HEK293 (cell line): ENCODE data around the gene KCNRG.

Experiments used
- AEBP2 ChIP-seq: fragments of 450-650 bp; formaldehyde crosslinking; IDR thresholded peaks from 2 replicates; pipeline ENCODE4 v1.5.1; 2016; ENCODE audit warnings: missing biosample characterization, missing genetic modification characterization, borderline replicate concordance
- BCL6B ChIP-seq: fragments of 450-650 bp; formaldehyde crosslinking; IDR thresholded peaks from 2 replicates; pipeline ENCODE4 v1.5.1; 2017; ENCODE audit warnings: missing biosample characterization, missing genetic modification characterization
- GLI4 ChIP-seq: fragments of 450-650 bp; formaldehyde crosslinking; IDR thresholded peaks from 2 replicates; pipeline ENCODE4 v1.5.1; 2016; ENCODE audit warnings: missing biosample characterization, missing genetic modification characterization
- KLF8 ChIP-seq: fragments of 450-650 bp; formaldehyde crosslinking; IDR thresholded peaks from 2 replicates; pipeline ENCODE4 v1.5.1; 2016; ENCODE audit warnings: missing biosample characterization, missing genetic modification characterization
- MEIS1 ChIP-seq: sonication (generic); formaldehyde crosslinking; IDR thresholded peaks from 2 replicates; pipeline ENCODE4 v1.8.1; 2022; ENCODE audit warnings: missing genetic modification reagents, mild to moderate bottlenecking, borderline replicate concordance
- MZF1 ChIP-seq: fragments of 450-650 bp; formaldehyde crosslinking; IDR thresholded peaks from 2 replicates; pipeline ENCODE4 v1.5.1; 2017; ENCODE audit warnings: missing biosample characterization, missing genetic modification characterization, borderline replicate concordance
- SETDB1 ChIP-seq: IDR thresholded peaks from one replicate; pipeline ENCODE4 v1.6.1; 2017; ENCODE audit warnings: mild to moderate bottlenecking, low read length, moderate library complexity, mixed read lengths; ENCODE audit not compliant: insufficient read length
- SP2 ChIP-seq: fragments of 450-650 bp; formaldehyde crosslinking; IDR thresholded peaks from 2 replicates; pipeline ENCODE4 v1.5.1; 2016; ENCODE audit warnings: missing biosample characterization, missing genetic modification characterization
- ZBTB1 ChIP-seq: fragments of 450-650 bp; formaldehyde crosslinking; IDR thresholded peaks from 2 replicates; pipeline ENCODE4 v1.5.1; 2016; ENCODE audit warnings: missing biosample characterization, missing genetic modification characterization
- ZBTB7A ChIP-seq: fragments of 450-650 bp; formaldehyde crosslinking; IDR thresholded peaks from 2 replicates; pipeline ENCODE4 v1.5.1; 2016; ENCODE audit warnings: low read depth, missing biosample characterization, missing genetic modification characterization
- ZIC2 ChIP-seq: fragments of 450-650 bp; formaldehyde crosslinking; IDR thresholded peaks from 2 replicates; pipeline ENCODE4 v1.5.1; 2016; ENCODE audit warnings: missing biosample characterization, missing genetic modification characterization
- ZNF133 ChIP-seq: fragments of 450-650 bp; formaldehyde crosslinking; IDR thresholded peaks from 2 replicates; pipeline ENCODE4 v1.5.1; 2016; ENCODE audit warnings: missing biosample characterization, missing genetic modification characterization
- ZNF140 ChIP-seq: fragments of 450-650 bp; formaldehyde crosslinking; IDR thresholded peaks from 2 replicates; pipeline ENCODE4 v1.5.1; 2016; ENCODE audit warnings: missing biosample characterization, missing genetic modification characterization
- ZNF146 ChIP-seq: fragments of 450-650 bp; formaldehyde crosslinking; IDR thresholded peaks from 2 replicates; pipeline ENCODE4 v1.5.1; 2016; ENCODE audit warnings: missing biosample characterization, missing genetic modification characterization
- ZNF155 ChIP-seq: fragments of 450-650 bp; formaldehyde crosslinking; IDR thresholded peaks from 2 replicates; pipeline ENCODE4 v1.5.1; 2016; ENCODE audit warnings: missing biosample characterization, missing genetic modification characterization
- ZNF16 ChIP-seq: fragments of 450-650 bp; formaldehyde crosslinking; IDR thresholded peaks from 2 replicates; pipeline ENCODE4 v1.5.1; 2016; ENCODE audit warnings: low read depth, missing biosample characterization, missing genetic modification characterization
- ZNF174 ChIP-seq: fragments of 450-650 bp; formaldehyde crosslinking; IDR thresholded peaks from 2 replicates; pipeline ENCODE4 v1.5.0; 2017; ENCODE audit warnings: missing biosample characterization, mild to moderate bottlenecking, missing genetic modification characterization
- ZNF302 ChIP-seq: fragments of 450-650 bp; formaldehyde crosslinking; IDR thresholded peaks from 2 replicates; pipeline ENCODE4 v1.5.1; 2016; ENCODE audit warnings: missing biosample characterization, missing genetic modification characterization, low read depth
- ZNF433 ChIP-seq: fragments of 450-650 bp; formaldehyde crosslinking; IDR thresholded peaks from 2 replicates; pipeline ENCODE4 v1.5.1; 2016; ENCODE audit warnings: missing biosample characterization, missing genetic modification characterization, low read depth
- ZNF473 ChIP-seq: fragments of 450-650 bp; formaldehyde crosslinking; IDR thresholded peaks from 2 replicates; pipeline ENCODE4 v1.5.1; 2017; ENCODE audit warnings: missing biosample characterization, missing genetic modification characterization
- ZNF488 ChIP-seq: fragments of 450-650 bp; formaldehyde crosslinking; IDR thresholded peaks from 2 replicates; pipeline ENCODE4 v1.5.1; 2016; ENCODE audit warnings: missing biosample characterization, missing genetic modification characterization
- ZNF501 ChIP-seq: fragments of 450-650 bp; formaldehyde crosslinking; IDR thresholded peaks from 2 replicates; pipeline ENCODE4 v1.5.1; 2016; ENCODE audit warnings: missing biosample characterization, missing genetic modification characterization
- ZNF544 ChIP-seq: fragments of 450-650 bp; formaldehyde crosslinking; IDR thresholded peaks from 2 replicates; pipeline ENCODE4 v1.5.0; 2017; ENCODE audit warnings: missing biosample characterization, missing genetic modification characterization
- ZNF548 ChIP-seq: fragments of 450-650 bp; formaldehyde crosslinking; IDR thresholded peaks from 2 replicates; pipeline ENCODE4 v1.5.1; 2016; ENCODE audit warnings: missing biosample characterization, missing genetic modification characterization
- ZNF558 ChIP-seq: fragments of 450-650 bp; formaldehyde crosslinking; IDR thresholded peaks from 2 replicates; pipeline ENCODE4 v1.5.1; 2016; ENCODE audit warnings: missing biosample characterization, missing genetic modification characterization
- ZNF654 ChIP-seq: fragments of 450-650 bp; formaldehyde crosslinking; IDR thresholded peaks from 2 replicates; pipeline ENCODE4 v1.5.1; 2016; ENCODE audit warnings: low read depth, missing biosample characterization, missing genetic modification characterization
- ZNF670 ChIP-seq: fragments of 450-650 bp; formaldehyde crosslinking; IDR thresholded peaks from 2 replicates; pipeline ENCODE4 v1.5.1; 2016; ENCODE audit warnings: missing biosample characterization, missing genetic modification characterization, low read depth
- ZNF777 ChIP-seq: fragments of 450-650 bp; formaldehyde crosslinking; IDR thresholded peaks from 2 replicates; pipeline ENCODE4 v1.5.1; 2017; ENCODE audit warnings: missing biosample characterization, missing genetic modification characterization, borderline replicate concordance
- ZNF791 ChIP-seq: fragments of 450-650 bp; formaldehyde crosslinking; IDR thresholded peaks from 2 replicates; pipeline ENCODE4 v1.5.1; 2016; ENCODE audit warnings: missing biosample characterization, missing genetic modification characterization
- ZNF830 ChIP-seq: fragments of 450-650 bp; IDR thresholded peaks from 2 replicates; pipeline ENCODE4 v1.5.0; 2018; ENCODE audit warnings: missing biosample characterization, missing genetic modification characterization, low read depth, mild to moderate bottlenecking, moderate library complexity
- ZSCAN5A ChIP-seq: fragments of 450-650 bp; formaldehyde crosslinking; IDR thresholded peaks from 2 replicates; pipeline ENCODE4 v1.5.1; 2016; ENCODE audit warnings: missing biosample characterization, missing genetic modification characterization
- TF ChIP-seq, protein P1 (sequence below): fragments of 450-650 bp; IDR thresholded peaks from 2 replicates; pipeline ENCODE4 v1.5.1; 2018; ENCODE audit warnings: missing biosample characterization, mild to moderate bottlenecking, missing genetic modification characterization
- TF ChIP-seq, protein P2 (sequence below): fragments of 450-650 bp; formaldehyde crosslinking; IDR thresholded peaks from 2 replicates; pipeline ENCODE4 v1.5.1; 2016; ENCODE audit warnings: missing biosample characterization, missing genetic modification characterization

KCNRG gene

DNA sequence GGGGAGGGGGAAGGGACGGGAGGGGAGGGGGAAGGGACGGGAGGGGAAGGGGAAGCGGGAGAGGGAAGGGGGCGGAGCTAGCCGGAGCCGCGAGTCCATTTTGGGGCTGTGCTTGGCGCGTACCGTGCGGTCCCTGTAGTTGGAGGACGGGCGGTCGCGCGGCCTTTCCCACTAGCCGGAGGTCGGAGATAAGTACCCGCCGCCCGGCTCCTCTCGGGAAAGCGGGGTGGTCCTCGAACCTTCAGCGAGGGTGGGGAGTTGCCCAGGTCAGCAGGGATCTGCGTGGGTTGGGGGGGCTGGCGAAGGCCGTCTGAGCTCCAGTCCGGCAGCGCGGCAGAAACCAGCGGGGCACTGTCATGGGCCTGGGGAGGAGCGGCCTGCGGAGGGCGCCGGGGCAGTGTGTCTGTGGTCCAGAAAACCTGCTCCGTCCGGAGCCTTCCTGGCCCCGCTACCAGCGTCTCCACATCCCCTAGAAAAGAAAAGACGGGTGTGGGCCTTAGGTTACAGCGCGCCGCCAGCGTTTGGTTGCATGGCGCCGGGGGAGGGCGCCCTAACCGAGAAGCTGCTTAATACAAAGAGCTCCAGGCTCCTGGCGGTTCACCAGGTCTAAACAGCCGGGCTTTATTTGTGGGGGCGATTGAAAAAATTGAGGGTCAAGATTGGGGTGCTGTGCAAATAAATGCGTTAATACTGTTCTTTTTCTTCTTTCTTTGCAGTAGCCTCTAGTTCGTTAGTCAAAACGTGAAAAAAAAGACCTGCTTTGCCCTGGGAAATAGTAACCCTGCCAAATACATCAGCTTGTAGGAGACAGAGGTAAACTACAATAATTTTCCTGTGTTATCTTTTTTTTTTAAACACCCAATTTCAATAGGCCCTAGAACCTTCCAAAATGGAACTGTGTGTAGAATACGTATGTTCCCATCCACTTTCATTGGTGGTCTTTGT, 18.0 kb upstream of the KCNRG start, which contains the start of gene TRIM13 (continued):
- TF ChIP-seq ZNF140 (tag by site-specific recombination), result no peak
- no peak for TF ChIP-seq ZNF433 (tag by site-specific recombination)
- TF ChIP-seq MEIS1 (CRISPR knock-in tag), result no peak
- TF ChIP-seq ZNF654 (tag by site-specific recombination), result peak; percentile 25; the same call in 1 of the 2 replicates
- TF ChIP-seq, protein P1, sequence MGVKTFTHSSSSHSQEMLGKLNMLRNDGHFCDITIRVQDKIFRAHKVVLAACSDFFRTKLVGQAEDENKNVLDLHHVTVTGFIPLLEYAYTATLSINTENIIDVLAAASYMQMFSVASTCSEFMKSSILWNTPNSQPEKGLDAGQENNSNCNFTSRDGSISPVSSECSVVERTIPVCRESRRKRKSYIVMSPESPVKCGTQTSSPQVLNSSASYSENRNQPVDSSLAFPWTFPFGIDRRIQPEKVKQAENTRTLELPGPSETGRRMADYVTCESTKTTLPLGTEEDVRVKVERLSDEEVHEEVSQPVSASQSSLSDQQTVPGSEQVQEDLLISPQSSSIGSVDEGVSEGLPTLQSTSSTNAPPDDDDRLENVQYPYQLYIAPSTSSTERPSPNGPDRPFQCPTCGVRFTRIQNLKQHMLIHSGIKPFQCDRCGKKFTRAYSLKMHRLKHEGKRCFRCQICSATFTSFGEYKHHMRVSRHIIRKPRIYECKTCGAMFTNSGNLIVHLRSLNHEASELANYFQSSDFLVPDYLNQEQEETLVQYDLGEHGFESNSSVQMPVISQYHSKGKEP, result 0 out of 2 replicates have a peak, but pooled peaks have one; percentile 18
- no peak for TF ChIP-seq SETDB1
- no peak for TF ChIP-seq ZNF544 (tag by site-specific recombination)
- no peak for TF ChIP-seq ZNF473
- TF ChIP-seq ZNF155 (tag by site-specific recombination), result no peak
- no peak for TF ChIP-seq MZF1 (tag by site-specific recombination)
- no peak for TF ChIP-seq ZNF146
- TF ChIP-seq ZNF501 (tag by site-specific recombination), result peak; percentile 93; the same call in 1 of the 2 replicates
- TF ChIP-seq ZNF548 (tag by site-specific recombination), result no peak
- no peak for TF ChIP-seq ZNF830
- no peak for TF ChIP-seq ZNF670
- TF ChIP-seq, protein P2, sequence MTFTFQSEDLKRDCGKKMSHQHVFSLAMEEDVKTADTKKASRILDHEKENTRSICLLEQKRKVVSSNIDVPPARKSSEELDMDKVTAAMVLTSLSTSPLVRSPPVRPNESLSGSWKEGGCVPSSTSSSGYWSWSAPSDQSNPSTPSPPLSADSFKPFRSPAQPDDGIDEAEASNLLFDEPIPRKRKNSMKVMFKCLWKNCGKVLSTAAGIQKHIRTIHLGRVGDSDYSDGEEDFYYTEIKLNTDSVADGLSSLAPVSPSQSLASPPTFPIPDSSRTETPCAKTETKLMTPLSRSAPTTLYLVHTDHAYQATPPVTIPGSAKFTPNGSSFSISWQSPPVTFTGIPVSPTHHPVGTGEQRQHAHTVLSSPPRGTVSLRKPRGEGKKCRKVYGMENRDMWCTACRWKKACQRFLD (tag by site-specific recombination), result no peak
- TF ChIP-seq ZNF777 (tag by site-specific recombination), result no peak
- peak; percentile 22; the same call in 1 of the 2 replicates for TF ChIP-seq KLF8 (tag by site-specific recombination)
- TF ChIP-seq ZIC2 (tag by site-specific recombination), result peak; percentile 51
- no peak for TF ChIP-seq ZNF302 (tag by site-specific recombination)
- TF ChIP-seq SP2 (tag by site-specific recombination), result peak; percentile 64
- no peak for TF ChIP-seq AEBP2 (tag by site-specific recombination)
- no peak for TF ChIP-seq ZBTB1 (tag by site-specific recombination)
- peak; percentile 74; the same call in 1 of the 2 replicates for TF ChIP-seq ZSCAN5A (tag by site-specific recombination)
- no peak for TF ChIP-seq ZNF133 (tag by site-specific recombination)
- no peak for TF ChIP-seq ZNF558 (tag by site-specific recombination)
- no peak for TF ChIP-seq ZNF174 (tag by site-specific recombination)
- TF ChIP-seq ZNF488 (tag by site-specific recombination), result no peak
- TF ChIP-seq ZNF16 (tag by site-specific recombination), result no peak
- TF ChIP-seq GLI4 (tag by site-specific recombination), result 0 out of 2 replicates have a peak, but pooled peaks have one; percentile 42
- TF ChIP-seq BCL6B, result no peak
- no peak for TF ChIP-seq ZNF791 (tag by site-specific recombination)
- TF ChIP-seq ZBTB7A, result 0 out of 2 replicates have a peak, but pooled peaks have one; percentile 78
